Measurements from ENCODE around the gene WDR5. TPM values are rescaled to one million over a fixed set of nuclear protein-coding genes. Genes with fewer than 3 reads are reported as not detected.
A peak's percentile ranks its signal among the peaks of the same experiment; 100 is the strongest.
"Not testable (repeated sequence)": the region's sequence is repeated elsewhere in the genome, so short reads cannot be mapped to it uniquely, and the experiment has no call there.

WDR5 gene
- 16.1 TPM in 2 replicates for total RNA-seq

DNA sequence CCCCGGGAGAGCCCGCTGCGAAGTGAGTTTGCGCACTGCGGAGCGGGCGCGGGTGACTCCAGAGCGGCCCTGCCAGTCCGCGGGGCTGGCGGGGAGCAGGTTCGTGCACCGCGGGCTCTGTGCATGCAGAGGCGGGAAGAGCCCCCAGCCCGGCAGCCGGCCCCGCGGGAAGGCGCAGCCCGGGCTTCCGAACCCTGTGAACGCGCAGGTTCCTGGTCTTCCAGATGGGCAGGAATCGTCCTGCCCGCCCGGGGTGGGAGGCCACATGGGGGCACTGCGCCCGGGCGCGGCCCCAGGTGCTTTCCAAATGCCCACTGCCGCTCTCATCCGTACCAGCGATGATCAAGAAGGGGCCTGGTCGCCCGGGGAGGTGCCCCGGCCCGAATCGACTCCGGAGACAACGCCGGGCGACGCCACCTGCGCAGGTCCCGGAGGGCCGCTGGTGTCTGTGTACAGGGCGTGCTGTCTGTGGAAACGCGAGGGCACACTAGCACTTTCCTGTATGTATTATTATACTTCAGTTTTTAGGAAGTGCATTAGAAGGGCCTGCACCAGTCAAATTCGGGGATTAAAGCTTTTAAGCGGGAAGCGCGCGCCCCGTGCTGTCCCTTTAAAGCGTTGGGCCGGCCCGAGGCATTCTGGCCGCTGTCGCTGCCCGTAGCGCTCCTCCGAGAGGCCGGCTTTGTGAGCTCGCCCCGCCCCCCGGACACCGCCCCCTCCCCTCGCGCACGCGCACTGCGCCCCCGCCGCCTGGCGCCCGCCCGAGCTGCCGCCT lies at the start of gene WDR5:
Gene WDR5, plus strand, starts transcription at position 740 of the 775 bp plus-strand sequence. CDS start 3,796 bp downstream, outside the sequence.
- peak; percentile 33 for TF ChIP-seq CTCF (IDR thresholded peaks at IDR 0.05; ENCODE audit: insufficient read depth, low read length, severe bottlenecking)
- no peaks in the 10 kb centered on the region for H3K27me3 ChIP-seq (ENCODE audit: control insufficient read depth, insufficient read depth, low read length)
- DNase-seq (ENCODE audit: low read depth) (peak; percentile 57), FAIRE-seq (no peak)
- peaks cover 5% of the 10 kb centered on the region for H3K36me3 ChIP-seq (ENCODE audit: control insufficient read depth, insufficient read depth, low read length)
- peak within 1 kb of the TSS; percentile 92 for H3K4me3 ChIP-seq (ENCODE audit: low read depth, low read length)

DNA sequence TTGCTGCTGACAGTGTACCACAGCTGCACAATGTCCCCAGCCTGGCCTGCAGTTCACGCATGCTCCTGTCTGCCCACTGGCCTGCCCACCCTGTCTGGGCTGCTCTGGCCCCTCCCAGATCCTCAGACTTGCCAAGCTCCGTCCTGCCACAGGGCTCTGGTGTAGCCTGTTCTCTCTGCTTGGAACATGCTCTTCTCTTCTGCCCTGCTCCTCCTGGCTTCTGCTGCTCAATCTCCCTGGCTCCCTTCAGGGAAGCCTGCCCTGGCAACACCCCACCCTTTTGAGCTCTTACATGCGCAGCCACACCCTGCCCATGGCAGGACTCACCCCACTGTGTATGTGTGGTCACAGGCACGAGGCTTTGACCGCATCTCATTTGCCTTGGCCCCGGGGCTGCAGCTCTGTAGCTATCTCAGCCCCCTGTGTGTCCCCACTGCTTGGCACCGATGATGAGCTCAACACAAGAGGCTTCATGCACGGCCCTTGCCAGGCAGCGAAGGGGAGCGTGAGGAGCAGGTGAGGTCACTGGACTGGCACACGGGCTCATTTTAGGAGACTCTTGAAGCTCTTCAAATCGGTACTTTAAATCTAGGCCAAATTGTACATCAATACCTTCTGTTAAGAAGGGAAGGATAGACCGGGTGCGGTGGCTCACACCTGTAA lies 47.7 kb upstream of the WDR5 start:
- no peak for TF ChIP-seq CTCF (IDR thresholded peaks at IDR 0.05; ENCODE audit: insufficient read depth, low read length, severe bottlenecking)
- peaks cover 3% of the 10 kb centered on the region for H3K27me3 ChIP-seq (ENCODE audit: control insufficient read depth, insufficient read depth, low read length)
- H3K36me3 ChIP-seq (ENCODE audit: control insufficient read depth, insufficient read depth, low read length): no peaks in the 10 kb centered on the region
- no peak for FAIRE-seq
- H3K4me3 ChIP-seq (ENCODE audit: low read depth, low read length): no peak overlapping the region
- no peak for DNase-seq (ENCODE audit: low read depth)

DNA sequence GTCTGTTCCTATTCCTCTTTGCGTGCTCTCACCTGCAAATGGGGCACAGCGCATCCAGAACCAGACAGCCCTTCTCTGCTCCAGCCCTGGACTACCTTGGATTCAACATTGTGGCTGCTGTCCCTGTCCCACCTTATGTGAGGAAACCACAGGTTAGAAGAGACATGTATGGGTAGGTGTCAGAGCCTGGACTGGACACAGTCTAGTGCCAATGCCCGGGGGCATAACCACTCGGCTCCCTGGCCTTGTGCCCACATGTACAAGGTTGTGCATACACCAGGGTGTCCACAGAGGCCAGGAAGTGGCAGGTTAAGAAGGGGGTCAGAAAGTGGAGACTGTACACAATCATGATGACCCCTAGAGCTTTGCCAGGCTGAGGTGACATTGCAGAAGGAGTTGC lies 45.9 kb upstream of the WDR5 start:
- FAIRE-seq (peak; percentile 43), DNase-seq (ENCODE audit: low read depth) (no peak)
- Histone ChIP-seq H3K4me3 (ENCODE audit: low read depth, low read length) (no peak overlapping the region), H3K36me3 (ENCODE audit: control insufficient read depth, insufficient read depth, low read length) (no peaks in the 10 kb centered on the region), H3K27me3 (ENCODE audit: control insufficient read depth, insufficient read depth, low read length) (peaks cover 3% of the 10 kb centered on the region)
- no peak for TF ChIP-seq CTCF (IDR thresholded peaks at IDR 0.05; ENCODE audit: insufficient read depth, low read length, severe bottlenecking)

- H3K27me3 ChIP-seq (ENCODE audit: control insufficient read depth, insufficient read depth, low read length): peaks cover 2% of the 10 kb centered on the region
- FAIRE-seq: no peak
- H3K4me3 ChIP-seq (ENCODE audit: low read depth, low read length): no peak overlapping the region
- peak; percentile 60 for DNase-seq (ENCODE audit: low read depth)
- H3K36me3 ChIP-seq (ENCODE audit: control insufficient read depth, insufficient read depth, low read length): no peaks in the 10 kb centered on the region
- peak; percentile 80 for TF ChIP-seq CTCF (IDR thresholded peaks at IDR 0.05; ENCODE audit: insufficient read depth, low read length, severe bottlenecking)
These were observed 36.6 kb upstream of the WDR5 start for GRCh38 chr9:134099123-134099761.

DNA sequence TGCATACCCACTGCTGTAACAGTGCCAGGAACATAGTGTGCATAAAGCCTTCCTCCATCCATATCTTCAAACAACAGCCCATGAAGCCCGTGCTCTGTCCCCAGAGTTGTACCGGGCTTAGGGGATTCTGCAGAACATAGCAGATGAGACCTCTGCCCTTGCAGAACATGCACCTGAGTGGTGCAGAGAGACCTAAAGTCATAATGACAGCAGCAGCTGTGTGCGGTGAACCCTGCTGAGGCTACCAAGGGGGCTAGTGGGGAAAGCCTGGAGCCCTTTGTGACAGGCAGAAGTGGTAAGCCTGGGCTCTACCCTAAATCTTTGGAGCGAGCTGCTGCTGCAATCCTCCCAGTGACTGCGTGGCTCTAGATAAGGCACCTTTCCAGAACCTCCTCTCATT lies 35.8 kb upstream of the WDR5 start:
- DNase-seq (ENCODE audit: low read depth): no peak
- peaks cover 2% of the 10 kb centered on the region for H3K27me3 ChIP-seq (ENCODE audit: control insufficient read depth, insufficient read depth, low read length)

DNA sequence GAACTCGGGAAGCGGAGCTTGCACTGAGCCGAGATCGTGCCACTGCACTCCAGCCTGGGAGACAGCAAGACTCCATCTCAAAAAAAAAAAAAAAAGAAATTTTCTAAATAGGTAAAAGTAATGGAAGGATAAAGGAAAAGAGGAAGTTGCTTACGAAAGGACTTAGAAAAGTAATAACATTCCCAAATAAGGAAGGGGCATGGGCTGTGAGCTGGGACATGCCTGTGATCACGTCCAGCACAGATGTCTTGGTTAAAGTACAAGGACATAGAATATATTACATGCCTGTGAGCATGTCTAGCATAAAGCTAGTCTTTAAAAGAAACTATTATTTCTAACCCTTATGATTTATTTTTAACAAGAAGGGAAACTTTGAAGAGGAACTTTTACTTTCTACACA lies 34.7 kb upstream of the WDR5 start:
- H3K27me3 ChIP-seq (ENCODE audit: control insufficient read depth, insufficient read depth, low read length); H3K36me3 ChIP-seq (ENCODE audit: control insufficient read depth, insufficient read depth, low read length); FAIRE-seq; DNase-seq (ENCODE audit: low read depth); H3K4me3 ChIP-seq (ENCODE audit: low read depth, low read length): not testable (repeated sequence)

More for the DNA sequence above, 35.8 kb upstream of the WDR5 start:
- no peaks in the 10 kb centered on the region for H3K36me3 ChIP-seq (ENCODE audit: control insufficient read depth, insufficient read depth, low read length)
- TF ChIP-seq CTCF (IDR thresholded peaks at IDR 0.05; ENCODE audit: insufficient read depth, low read length, severe bottlenecking): no peak
- no peak overlapping the region for H3K4me3 ChIP-seq (ENCODE audit: low read depth, low read length)
- no peak for FAIRE-seq
